Mesenchymal stem cell (in vitro differentiated cells and primary cell): Measurements from ENCODE around the gene MAPKAPK3.
"Not testable (repeated sequence)": the region's sequence is repeated elsewhere in the genome, so short reads cannot be mapped to it uniquely, and the experiment has no call there.

Experiments used
- DNase-seq: peaks from one replicate; pipeline ENCODE4 v3.0.0-alpha.2; 2013
- H2AFZ ChIP-seq: one replicate; pipeline ENCODE4 v1.6.1; 2013; ENCODE audit warnings: low read depth, mild to moderate bottlenecking, control low read depth, inconsistent platforms, low read length, moderate library complexity
- H2AK5ac ChIP-seq: 2 replicates; pipeline ENCODE4 v1.6.1; 2013; ENCODE audit warnings: low read length, moderate library complexity, mild to moderate bottlenecking, inconsistent platforms; ENCODE audit not compliant: severe bottlenecking
- H2BK120ac ChIP-seq: one replicate; pipeline ENCODE4 v1.6.1; 2013; ENCODE audit warnings: low read depth, mild to moderate bottlenecking, inconsistent platforms, low read length, moderate library complexity
- H2BK12ac ChIP-seq, 2 experiments: one replicate each; pipeline ENCODE4 v1.6.1; 2013; ENCODE audit warnings: inconsistent platforms in 2 of 2, low read length in 2 of 2, mild to moderate bottlenecking in 2 of 2, moderate library complexity in 2 of 2, control low read depth in 1 of 2
- H2BK15ac ChIP-seq: one replicate; pipeline ENCODE4 v1.6.1; 2013; ENCODE audit warnings: mild to moderate bottlenecking, low read depth, inconsistent platforms; ENCODE audit not compliant: poor library complexity, severe bottlenecking
- H2BK5ac ChIP-seq: 2 replicates; pipeline ENCODE4 v1.6.1; 2013; ENCODE audit warnings: low read depth, mild to moderate bottlenecking, low read length, control low read depth, inconsistent platforms; ENCODE audit not compliant: poor library complexity, severe bottlenecking
- H3K14ac ChIP-seq, 2 experiments: one replicate each; pipeline ENCODE4 v1.6.1; 2013; ENCODE audit warnings: inconsistent platforms in 2 of 2, low read length in 2 of 2, control low read depth in 1 of 2, mild to moderate bottlenecking in 1 of 2, moderate library complexity in 1 of 2
- H3K18ac ChIP-seq, 2 experiments: one replicate each; pipeline ENCODE4 v1.6.1; 2013; ENCODE audit warnings: inconsistent platforms in 2 of 2, low read length in 2 of 2, control low read depth in 1 of 2, low read depth in 1 of 2, mild to moderate bottlenecking in 1 of 2
- H3K23ac ChIP-seq, 2 experiments: one replicate each; pipeline ENCODE4 v1.6.1; 2013; ENCODE audit warnings: inconsistent platforms in 2 of 2, low read length in 2 of 2, mild to moderate bottlenecking in 2 of 2, moderate library complexity in 2 of 2, control low read depth in 1 of 2
- H3K27ac ChIP-seq: 2 replicates; pipeline ENCODE4 v1.5.1; 2013; ENCODE audit warnings: mild to moderate bottlenecking, moderate library complexity, low read length, control low read depth, inconsistent platforms; ENCODE audit not compliant: poor library complexity, severe bottlenecking
- H3K27me3 ChIP-seq, 2 experiments: 2 replicates each; pipeline versions ENCODE4 v1.6.1 to v1.7.0; 2013; ENCODE audit warnings: low read length in 2 of 2, mild to moderate bottlenecking in 2 of 2, moderate library complexity in 2 of 2, control low read depth in 1 of 2, inconsistent platforms in 1 of 2; ENCODE audit not compliant: control insufficient read depth in 1 of 2, insufficient read depth in 1 of 2
- H3K36me3 ChIP-seq, 2 experiments: 2 replicates each; pipeline versions ENCODE4 v1.6.1 to v1.7.0; 2013; ENCODE audit warnings: low read length in 2 of 2, control low read depth in 1 of 2, inconsistent platforms in 1 of 2, low read depth in 1 of 2, mild to moderate bottlenecking in 1 of 2; ENCODE audit not compliant: insufficient read depth in 2 of 2, control insufficient read depth in 1 of 2
- H3K4ac ChIP-seq, 2 experiments: one replicate each; pipeline ENCODE4 v1.6.1; 2013; ENCODE audit warnings: inconsistent platforms in 2 of 2, low read length in 2 of 2, mild to moderate bottlenecking in 2 of 2, moderate library complexity in 2 of 2, control low read depth in 1 of 2, low read depth in 1 of 2
- H3K4me1 ChIP-seq: 2 replicates; pipeline ENCODE4 v1.6.1; 2013; ENCODE audit warnings: low read depth, low read length, control low read depth; ENCODE audit not compliant: control insufficient read depth, insufficient read depth
- H3K4me2 ChIP-seq: 2 replicates; pipeline ENCODE4 v1.6.1; 2013; ENCODE audit warnings: low read length, mild to moderate bottlenecking, inconsistent platforms; ENCODE audit not compliant: poor library complexity, severe bottlenecking
- H3K4me3 ChIP-seq, 2 experiments: 2 replicates each; pipeline versions ENCODE4 v1.5.1 to v1.7.0; 2013; ENCODE audit warnings: low read length in 2 of 2, mild to moderate bottlenecking in 2 of 2, control low read depth in 1 of 2, low read depth in 1 of 2; ENCODE audit not compliant: insufficient read depth in 1 of 2
- H3K79me1 ChIP-seq: replicated peaks from 2 replicates; pipeline ENCODE4 v1.6.1; 2013; ENCODE audit warnings: mild to moderate bottlenecking, control low read depth, low read length, inconsistent platforms; ENCODE audit not compliant: poor library complexity, severe bottlenecking
- H3K9ac ChIP-seq: 2 replicates; pipeline ENCODE4 v1.7.0; 2013; ENCODE audit warnings: mild to moderate bottlenecking, low read length, moderate library complexity
- H3K9me3 ChIP-seq: 2 replicates; pipeline ENCODE4 v1.7.0; 2013; ENCODE audit warnings: mild to moderate bottlenecking, low read length; ENCODE audit not compliant: control insufficient read depth
- H4K8ac ChIP-seq: one replicate; pipeline ENCODE4 v1.6.1; 2013; ENCODE audit warnings: inconsistent platforms, mild to moderate bottlenecking, low read length, moderate library complexity
- H4K91ac ChIP-seq: one replicate; pipeline ENCODE4 v1.6.1; 2013; ENCODE audit warnings: mild to moderate bottlenecking, low read length, inconsistent platforms
- WGBS: methylation state at CpG from one replicate; pipeline ENCODE4 v1.1.7; 2013; ENCODE audit warnings: mixed read lengths; 5-methylcytosine and 5-hydroxymethylcytosine counted together

Gene MAPKAPK3

GRCh38 chr3:50676031-50676705, 59.2 kb downstream of the MAPKAPK3 start:
- H3K14ac ChIP-seq = no peak overlapping the region
- H3K27me3 ChIP-seq = peaks cover 58 to 59% of the 10 kb centered on the region in 2 experiments
- H2AFZ ChIP-seq = no peak overlapping the region
- no peak overlapping the region for H2BK12ac ChIP-seq
- no peak overlapping the region for H3K4me2 ChIP-seq
- 69% methylated on average over 3 of the region's 7 CpGs for WGBS
- H3K4me3 ChIP-seq = no peak overlapping the region
- H3K79me1 ChIP-seq = no peaks in the 10 kb centered on the region
- no peak for DNase-seq
- H3K9me3 ChIP-seq = no peaks in the 10 kb centered on the region
- no peak overlapping the region for H2AK5ac ChIP-seq
- H3K4ac ChIP-seq = no peak overlapping the region
- no peak overlapping the region for H2BK5ac ChIP-seq
- no peak overlapping the region for H3K18ac ChIP-seq
- H2BK15ac ChIP-seq = no peak overlapping the region
- no peak overlapping the region for H4K91ac ChIP-seq
- H3K27ac ChIP-seq = no peak overlapping the region
- no peaks in the 10 kb centered on the region for H3K36me3 ChIP-seq
- H3K4me1 ChIP-seq = peaks cover 11% of the 10 kb centered on the region
- no peak overlapping the region for H3K9ac ChIP-seq
- H3K23ac ChIP-seq = no peak overlapping the region
- H2BK120ac ChIP-seq = no peak overlapping the region
- H4K8ac ChIP-seq = no peak overlapping the region

GRCh38 chr3:50687127-50687751, 70.3 kb downstream of the MAPKAPK3 start:
- no peak overlapping the region for H2AFZ ChIP-seq
- no peak overlapping the region for H3K23ac ChIP-seq
- no peak overlapping the region for H2BK15ac ChIP-seq
- 81% methylated on average over 7 of the region's 7 CpGs for WGBS
- no peak overlapping the region for H2BK12ac ChIP-seq
- no peaks in the 10 kb centered on the region for H3K4me1 ChIP-seq
- H3K14ac ChIP-seq = no peak overlapping the region
- no peak overlapping the region for H4K8ac ChIP-seq
- no peak overlapping the region for H3K4me2 ChIP-seq
- H3K36me3 ChIP-seq = no peaks in the 10 kb centered on the region
- no peaks in the 10 kb centered on the region for H3K9me3 ChIP-seq
- no peak for DNase-seq
- H2BK120ac ChIP-seq = no peak overlapping the region
- no peak overlapping the region for H4K91ac ChIP-seq
- no peak overlapping the region for H3K18ac ChIP-seq
- no peak overlapping the region for H2BK5ac ChIP-seq
- H3K27ac ChIP-seq = no peak overlapping the region
- H3K27me3 ChIP-seq = no peaks in the 10 kb centered on the region
- H3K4ac ChIP-seq = no peak overlapping the region
- H3K79me1 ChIP-seq = no peaks in the 10 kb centered on the region
- no peak overlapping the region for H3K9ac ChIP-seq
- H2AK5ac ChIP-seq = no peak overlapping the region
- H3K4me3 ChIP-seq = no peak overlapping the region

GRCh38 chr3:50687916-50688315, 71.0 kb downstream of the MAPKAPK3 start:
- Histone ChIP-seq H3K4me1 (no peaks in the 10 kb centered on the region), H3K9me3 (no peaks in the 10 kb centered on the region), H3K4ac (no peak overlapping the region), H3K36me3 (no peaks in the 10 kb centered on the region), H3K79me1 (no peaks in the 10 kb centered on the region), H2BK120ac (no peak overlapping the region), H3K9ac (no peak overlapping the region), H2BK5ac (no peak overlapping the region), H3K4me3 (no peak overlapping the region), H2AK5ac (no peak overlapping the region), H3K18ac (no peak overlapping the region), H3K14ac (no peak overlapping the region), H4K8ac (no peak overlapping the region), H4K91ac (no peak overlapping the region), H3K4me2 (no peak overlapping the region), H2BK15ac (no peak overlapping the region), H2AFZ (no peak overlapping the region), H2BK12ac (no peak overlapping the region), H3K27ac (no peak overlapping the region), H3K27me3 (no peaks in the 10 kb centered on the region), H3K23ac (no peak overlapping the region)
- DNase-seq = no peak
- WGBS = 92% methylated on average over 2 of the region's 2 CpGs

GRCh38 chr3:50688602-50689001, 71.7 kb downstream of the MAPKAPK3 start:
- not testable (repeated sequence) for H3K4me2 ChIP-seq, H4K91ac ChIP-seq

More at GRCh38 chr3:50688602-50689001, 71.7 kb downstream of the MAPKAPK3 start:
- WGBS = 84% methylated on average over 4 of the region's 4 CpGs
- H3K4me1 ChIP-seq, H3K4me3 ChIP-seq, H2BK12ac ChIP-seq, H3K18ac ChIP-seq, H3K9me3 ChIP-seq, H3K27ac ChIP-seq, H3K23ac ChIP-seq, H2AFZ ChIP-seq, H2BK5ac ChIP-seq, H3K36me3 ChIP-seq, H3K4ac ChIP-seq, H4K8ac ChIP-seq, H3K27me3 ChIP-seq, H3K14ac ChIP-seq, H3K79me1 ChIP-seq, H2AK5ac ChIP-seq, H2BK15ac ChIP-seq, DNase-seq, H2BK120ac ChIP-seq, H3K9ac ChIP-seq: not testable (repeated sequence)
